Myocyte (in vitro differentiated cells): ENCODE data around the gene KDM5A. TPM values are rescaled to one million over a fixed set of nuclear protein-coding genes. Genes with fewer than 3 reads are reported as not detected.
A peak's percentile ranks its signal among the peaks of the same experiment; 100 is the strongest.

Experiments used
- DNase-seq: peaks from one replicate; pipeline ENCODE4 v3.0.0-alpha.2; 2012; ENCODE audit warnings: low read depth
- total RNA-seq: library from RNA; depleted of rRNA; stranded (reverse); fragments of >200 nt; gene quantifications from 2 replicates; pipeline ENCODE4 v1.2.3, GENCODE V29; 2014

Gene KDM5A
- total RNA-seq, 1 donor from 2014 or later, result 35.1 TPM

DNA sequence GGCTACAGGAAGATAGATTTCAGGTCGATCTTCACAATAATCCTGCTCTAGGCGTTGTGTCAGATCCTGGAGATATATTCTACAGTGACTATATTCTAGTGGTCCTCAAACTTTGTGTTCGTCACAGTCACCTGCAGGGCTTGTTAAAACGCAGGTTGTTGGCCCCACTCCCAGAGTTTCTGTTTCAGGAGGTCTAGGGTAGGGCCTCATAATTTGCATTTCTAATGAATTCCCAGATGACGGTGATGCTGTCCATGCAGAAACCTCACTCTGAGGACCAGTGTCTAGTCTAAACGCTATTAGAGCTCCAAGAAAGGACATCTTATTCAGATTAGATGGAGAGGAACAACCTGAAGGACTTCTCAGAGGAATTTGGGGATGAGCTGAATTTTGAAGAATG, 113.3 kb downstream of the KDM5A start:
- no peak for DNase-seq

DNA sequence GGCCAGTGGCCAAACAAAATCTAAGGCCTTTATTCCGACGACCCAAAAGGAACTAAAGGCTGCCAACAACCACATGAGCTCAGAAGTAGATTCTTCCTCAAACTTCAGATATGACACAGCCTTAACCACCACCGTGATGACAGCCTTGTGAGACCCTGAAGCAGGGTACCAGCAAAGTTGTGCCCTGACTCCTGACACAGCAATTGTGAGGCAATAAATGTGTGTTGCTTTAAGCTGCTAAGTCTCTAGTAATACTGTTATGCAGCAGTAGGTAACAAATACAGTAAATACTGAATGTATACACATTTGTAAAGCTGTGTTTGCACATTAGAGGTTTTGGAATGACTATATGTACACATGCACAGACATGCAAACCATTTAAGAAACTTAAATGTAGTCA, 115.7 kb downstream of the KDM5A start:
- no peak for DNase-seq

DNA sequence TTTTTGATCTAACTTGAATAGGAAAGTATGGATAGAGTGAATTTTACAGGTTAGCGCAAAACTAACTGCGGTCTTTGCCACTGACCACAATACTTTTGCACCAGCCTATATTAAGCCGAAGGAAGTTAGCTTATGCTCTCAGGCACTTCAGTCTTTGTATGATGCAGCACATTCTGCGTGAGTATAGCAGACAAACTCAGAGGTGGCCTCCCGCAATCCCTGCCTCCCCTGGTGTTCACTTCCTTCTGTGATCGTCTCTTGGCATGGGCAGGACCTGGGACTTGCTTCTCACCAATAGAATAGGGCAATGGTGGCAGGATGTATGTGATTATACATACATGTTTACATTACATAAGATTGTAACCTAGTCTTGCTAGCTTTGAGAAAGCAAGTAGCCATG, 116.2 kb downstream of the KDM5A start:
- DNase-seq, result no peak

DNA sequence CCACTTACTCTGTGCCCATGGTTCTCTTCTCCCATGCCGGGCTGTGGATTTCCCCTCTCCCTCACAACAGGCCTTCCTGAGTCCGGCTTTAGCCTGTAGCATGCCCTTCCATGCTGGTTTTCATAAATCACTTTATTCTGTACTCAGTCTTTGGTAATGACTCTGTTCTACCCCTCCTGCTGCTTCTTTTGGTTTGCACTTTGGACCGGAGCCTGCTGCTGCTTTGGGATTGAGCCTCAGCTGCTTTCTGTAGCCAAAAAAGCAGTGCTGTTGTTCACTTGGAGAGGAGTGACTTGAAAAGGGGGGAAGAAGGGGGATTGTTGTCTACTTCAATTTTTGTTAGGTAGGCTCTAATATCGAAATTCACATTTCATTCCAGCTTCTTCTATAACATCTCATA, 118.0 kb downstream of the KDM5A start:
- DNase-seq, result peak; percentile 24

DNA sequence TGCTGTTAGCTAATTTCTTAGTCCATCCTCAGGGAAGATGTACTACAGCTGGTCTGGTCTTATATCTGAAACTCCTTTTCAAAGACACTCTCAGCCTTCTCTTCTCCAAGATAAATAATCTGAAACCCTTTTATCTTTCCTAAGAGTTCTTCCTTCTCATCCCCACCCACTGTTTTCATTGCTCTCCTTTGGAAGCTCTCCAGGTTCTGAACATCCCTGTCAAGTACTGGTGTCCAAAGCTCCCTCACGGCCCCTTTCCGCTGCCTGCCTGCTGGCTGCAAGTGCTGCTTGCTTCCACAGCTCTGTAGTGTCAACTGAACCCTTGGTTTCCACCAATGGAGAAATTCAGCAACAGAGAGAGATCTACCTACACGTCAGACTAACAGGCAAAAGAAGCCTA, 119.9 kb downstream of the KDM5A start:
- no peak for DNase-seq

DNA sequence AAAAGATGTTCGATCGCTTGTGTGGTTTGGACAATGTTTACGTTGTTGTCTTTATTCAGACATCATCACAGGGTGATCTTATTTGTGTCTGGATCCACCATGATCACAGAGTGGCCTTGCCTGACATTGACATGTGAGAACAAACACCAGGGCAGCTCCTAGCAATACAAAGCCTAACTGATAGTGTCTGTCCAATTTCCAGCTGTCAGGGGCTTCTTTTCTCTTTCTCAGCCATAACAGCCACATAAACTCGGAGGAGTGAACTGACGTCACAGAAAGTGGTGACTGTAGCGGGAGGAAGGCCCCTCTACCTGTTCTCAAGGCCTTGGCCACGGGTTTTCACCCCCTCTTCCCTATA, 120.7 kb downstream of the KDM5A start:
- DNase-seq, result no peak

DNA sequence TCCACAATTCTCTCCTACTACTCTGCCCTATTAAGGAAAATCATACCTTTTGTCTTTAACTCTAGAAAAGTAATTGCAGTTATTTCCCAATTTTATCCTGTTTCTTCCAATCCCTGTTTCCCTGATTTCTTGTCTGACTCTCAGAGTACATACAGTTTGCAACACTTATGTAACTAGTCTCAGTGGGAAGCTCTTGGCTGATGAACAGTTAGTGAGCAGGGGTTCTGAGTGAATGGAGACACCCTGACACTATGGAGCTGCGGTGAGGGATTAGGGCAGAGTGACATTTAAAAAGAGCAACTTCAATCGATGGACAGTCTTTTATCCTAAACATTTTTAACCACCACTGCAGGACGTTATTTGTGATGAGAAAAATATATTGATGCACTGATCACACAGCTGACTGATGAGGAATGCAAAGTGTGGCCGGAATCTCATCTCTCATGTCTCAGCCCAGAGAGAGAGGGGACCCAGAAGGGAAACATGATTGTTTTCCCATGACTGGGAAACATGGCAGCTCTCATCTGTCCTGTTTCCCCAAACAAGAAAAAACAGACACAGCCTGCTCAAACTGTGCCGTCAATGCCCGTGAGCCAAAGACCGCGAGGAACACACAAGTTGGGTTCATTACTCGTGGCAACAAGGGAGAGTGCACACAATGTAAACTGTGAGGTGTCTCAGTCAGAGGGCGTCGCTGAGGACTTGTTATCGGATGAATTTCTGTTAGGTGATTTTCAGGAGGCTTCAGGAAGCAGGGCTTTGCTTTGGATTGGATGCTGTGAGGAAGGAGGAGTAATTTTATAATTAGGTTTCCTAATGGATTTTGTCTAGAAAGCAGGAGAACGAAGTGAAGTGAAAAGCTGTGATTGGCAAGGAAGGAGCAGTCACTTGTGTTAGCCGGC, 121.3 kb downstream of the KDM5A start:
- DNase-seq, result no peak

DNA sequence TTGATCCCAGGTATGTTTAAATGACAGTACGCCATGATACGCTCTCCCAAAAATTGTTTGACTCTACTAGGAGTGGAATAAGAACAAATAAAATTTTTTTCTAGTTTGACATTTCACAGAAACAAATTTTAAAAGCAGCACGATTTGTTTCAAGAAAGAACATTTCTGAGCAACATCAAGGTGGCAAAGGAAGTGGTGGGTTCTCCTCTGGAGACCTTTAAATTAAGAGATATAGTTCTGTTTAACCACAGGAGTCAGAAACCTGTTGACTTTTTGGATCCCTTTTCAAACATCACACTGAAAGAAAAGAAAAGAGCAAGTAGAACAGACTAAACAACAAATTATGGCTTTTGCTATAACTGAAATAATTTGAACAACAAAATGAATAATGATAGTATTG, 124.0 kb downstream of the KDM5A start:
- no peak for DNase-seq

DNA sequence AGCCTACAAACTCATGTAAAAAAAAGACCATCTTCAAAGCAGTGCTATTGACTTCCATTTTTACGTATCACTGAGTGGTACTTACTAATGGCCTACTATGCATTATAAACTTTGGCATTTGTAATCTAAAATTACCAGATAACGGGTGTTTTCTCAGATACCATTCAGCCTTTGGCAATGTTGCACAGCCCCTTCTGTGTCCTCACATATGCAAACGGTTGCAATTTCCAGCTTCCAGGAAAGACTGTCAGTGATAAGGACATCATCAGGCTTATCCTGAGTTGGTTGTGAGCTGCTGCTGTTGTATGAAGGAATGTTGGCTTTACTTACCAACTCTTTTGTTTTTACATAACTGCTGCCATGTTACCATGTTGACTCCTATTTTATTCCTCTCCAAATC, 124.9 kb downstream of the KDM5A start:
- no peak for DNase-seq

DNA sequence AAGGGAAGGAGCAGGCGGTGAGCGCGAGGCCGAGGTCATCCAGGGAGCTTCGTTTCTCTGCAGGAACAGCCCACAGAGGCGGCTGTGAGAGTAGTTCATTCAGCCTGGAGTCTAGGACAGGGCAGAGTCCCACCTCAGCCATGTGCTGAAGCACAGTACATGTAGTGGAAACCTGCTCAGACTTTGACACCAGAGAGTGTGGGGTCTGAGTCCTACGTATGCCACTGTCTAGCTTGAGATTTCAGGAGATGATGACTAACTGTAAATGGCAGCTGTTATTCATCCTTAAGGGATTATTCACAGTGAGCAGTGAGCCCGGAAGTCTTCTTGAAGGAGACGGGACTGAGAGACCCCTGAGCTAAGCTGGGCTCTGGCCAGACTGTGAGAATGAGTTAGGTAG, 125.5 kb downstream of the KDM5A start:
- peak; percentile 35 for DNase-seq

DNA sequence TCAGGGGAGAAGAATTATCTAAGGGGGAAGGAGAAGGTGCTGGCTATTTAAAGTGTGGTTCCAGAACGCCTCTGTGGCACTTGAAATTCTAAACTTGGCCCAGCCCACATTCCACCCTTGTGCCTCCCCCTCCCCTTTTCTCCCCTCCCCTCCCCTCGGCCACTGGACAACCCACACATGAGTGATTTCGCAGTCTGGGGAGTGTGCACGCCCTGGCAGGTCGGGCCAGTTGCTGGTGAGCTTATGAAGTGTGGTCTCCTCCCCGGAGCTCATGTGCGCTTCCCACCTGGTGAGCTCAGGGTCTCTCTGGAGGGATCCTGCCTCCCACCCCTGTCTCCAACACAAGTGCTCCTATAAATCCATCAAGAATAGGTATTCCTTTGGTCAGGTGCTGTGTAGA, 126.3 kb downstream of the KDM5A start, which contains the start of gene SLC6A13:
SLC6A13 (minus strand) TSS at position 20 of the 400 bp plus-strand sequence. CDS start 2,784 bp downstream, outside the sequence.
- peak; percentile 71 for DNase-seq

DNA sequence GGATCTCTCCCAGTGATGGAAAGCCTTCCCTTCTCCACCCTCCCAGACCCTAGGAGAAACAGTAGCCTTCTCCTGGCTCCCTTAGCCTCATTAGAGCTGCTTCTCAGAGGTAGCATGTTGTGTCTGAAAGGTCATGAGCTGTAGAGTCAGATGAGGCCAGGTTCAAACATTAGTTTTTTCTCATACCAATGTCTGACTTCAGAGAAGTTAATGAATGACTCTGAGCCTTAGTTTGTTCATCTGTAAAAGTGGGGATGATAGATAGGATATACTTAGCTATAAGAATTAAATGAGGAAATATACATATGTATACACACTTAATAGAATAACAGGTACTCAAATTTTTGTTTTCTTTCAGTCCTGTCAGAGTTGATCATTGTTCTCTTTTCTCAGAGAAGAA, 127.0 kb downstream of the KDM5A start:
- DNase-seq, result no peak

DNA sequence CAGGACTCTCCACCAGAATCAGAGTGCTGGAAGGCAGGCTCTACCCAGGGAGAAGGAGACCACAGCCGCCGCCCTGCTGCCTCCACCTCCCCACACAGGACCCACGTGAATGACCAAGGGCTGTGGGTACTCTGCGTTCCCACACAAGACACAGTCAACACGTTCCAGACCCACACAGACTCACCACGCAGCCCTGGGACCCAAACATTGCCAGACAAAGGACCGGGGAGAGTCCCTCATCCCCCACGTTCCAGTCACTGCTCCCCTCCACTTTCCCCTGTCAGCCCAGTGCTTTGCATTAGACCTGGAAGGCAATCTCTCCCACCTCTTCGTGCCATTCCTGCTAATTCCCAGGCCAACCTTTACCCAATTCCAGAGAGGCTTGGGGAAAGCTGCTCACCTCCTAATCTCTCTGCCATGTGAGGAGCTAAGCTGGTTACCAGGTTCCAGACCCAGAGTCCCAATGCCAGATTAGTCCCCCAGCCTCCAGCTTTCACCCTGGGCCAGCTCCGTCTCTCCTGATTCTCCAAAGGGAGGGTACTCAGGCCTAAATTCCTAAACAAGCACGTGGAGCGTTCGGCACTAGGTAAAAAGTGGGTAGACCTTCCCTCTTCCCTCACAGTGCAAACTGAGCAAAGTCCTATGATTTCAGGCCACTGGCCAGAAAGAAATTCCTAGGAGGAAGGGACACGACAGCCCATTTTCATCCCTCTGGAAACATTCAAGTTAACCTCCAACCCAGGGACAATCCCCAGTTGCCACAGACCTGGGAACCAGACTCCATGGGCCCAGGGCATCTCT, 131.4 kb downstream of the KDM5A start:
- no peak for DNase-seq

DNA sequence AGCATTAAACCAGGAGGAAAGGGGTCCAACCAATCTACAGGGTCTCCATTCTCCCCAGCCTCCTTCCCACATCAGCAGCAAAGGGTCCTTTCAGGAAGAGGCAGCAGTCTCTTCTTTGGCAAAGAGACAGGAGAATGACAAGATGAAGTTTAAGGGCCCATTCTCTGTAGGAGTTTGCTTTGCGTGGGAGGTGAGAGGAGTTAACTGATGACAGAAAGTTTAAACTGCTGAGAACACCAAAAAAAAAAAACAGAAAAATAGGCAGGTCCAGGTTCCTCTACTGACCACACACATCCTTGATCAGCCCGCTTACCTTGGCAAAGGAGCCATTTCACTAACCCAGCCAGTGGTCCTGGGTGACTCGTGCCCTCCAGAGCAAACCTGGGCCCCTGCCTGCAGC, 132.2 kb downstream of the KDM5A start:
- no peak for DNase-seq

DNA sequence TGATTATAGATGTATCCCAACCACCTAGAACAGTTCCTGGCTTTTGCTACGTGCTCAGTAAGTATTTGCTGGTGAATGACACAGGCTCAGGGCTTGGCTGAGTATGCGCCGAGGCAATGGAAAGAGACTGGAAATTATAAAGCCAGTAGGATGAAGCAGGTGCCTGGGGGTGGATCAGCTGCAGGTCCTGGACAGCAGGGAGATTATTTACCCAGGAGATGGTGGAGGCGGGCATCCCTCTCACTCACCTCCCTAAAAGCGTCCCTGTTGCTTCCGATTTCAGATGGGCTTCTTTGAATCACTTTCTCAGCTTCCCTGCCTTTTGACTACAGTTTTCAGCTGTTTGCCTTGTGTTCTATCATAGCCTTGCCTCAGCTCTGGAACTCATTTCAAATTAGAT, 132.9 kb downstream of the KDM5A start:
- no peak for DNase-seq

DNA sequence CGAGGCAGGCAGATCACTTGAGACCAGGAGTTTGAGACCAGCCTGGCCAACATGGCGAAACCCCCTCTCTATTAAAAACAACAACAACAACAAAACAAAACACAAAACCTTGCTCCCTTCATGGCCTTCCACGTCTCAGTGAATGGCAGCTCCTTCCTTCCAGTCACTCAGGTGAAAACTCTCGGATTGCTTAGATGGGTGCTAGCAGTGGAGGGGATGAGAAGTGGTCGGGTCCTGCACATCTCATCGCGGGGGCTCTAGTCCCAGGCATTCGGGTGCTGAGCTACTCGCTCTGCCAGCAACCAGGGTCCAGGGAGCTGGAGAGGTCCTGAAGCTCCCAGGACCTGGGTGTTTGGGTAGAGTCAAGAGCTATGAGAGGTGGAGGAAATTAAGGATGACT, 134.2 kb downstream of the KDM5A start:
- no peak for DNase-seq

DNA sequence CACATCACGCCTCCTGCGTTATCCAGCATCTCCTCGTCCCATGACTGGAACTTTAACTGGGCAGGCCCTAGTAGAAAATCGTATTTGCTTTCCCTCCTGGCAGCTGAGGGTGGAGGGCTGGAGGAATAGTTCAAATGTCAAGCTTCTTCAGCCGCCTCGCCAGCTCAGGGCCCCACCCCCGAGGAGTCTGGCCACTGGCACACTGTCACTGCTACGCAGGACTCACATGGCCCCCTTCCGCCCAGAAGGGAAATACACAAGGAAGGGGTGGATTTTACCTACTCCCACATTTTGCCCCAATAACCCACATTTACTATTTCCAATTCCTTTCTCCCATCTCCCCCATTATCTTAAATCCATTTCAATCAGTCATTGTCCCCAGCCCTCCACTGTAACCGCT, 135.1 kb downstream of the KDM5A start:
- DNase-seq, result no peak

DNA sequence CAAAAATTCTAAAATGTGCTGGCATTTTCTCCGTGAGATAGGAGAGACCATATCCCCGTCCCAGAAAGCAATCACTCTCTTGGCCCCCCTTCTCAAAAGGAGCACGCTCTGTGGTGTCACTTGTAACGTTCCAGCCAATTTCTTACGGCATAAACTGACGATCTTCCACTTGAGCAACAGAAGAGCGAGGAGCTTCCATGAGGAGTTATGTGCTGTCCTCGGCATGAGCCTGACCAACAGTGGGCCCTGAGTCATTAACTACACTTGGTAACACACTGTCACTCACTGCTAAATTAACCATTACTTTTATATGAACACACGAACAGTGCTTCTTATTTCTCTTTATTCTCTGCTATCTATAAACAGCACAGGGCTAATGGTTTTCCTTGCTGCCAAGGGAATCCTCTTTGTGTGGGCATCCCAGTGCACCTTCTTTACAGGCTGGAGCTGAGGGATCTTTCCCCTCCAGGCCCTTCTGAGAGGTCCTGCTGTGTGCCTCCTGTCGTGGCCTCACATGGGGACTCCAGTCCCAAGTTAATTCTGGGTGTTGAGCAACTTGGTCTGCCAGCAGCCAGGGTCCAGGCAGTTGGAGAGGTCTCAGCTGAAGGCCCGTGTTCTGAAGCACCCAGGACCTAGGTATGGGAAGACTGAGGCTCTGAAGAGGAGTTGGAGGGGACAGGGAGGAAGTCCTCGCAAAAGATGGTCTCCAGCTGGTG, 135.8 kb downstream of the KDM5A start:
- DNase-seq, result no peak

DNA sequence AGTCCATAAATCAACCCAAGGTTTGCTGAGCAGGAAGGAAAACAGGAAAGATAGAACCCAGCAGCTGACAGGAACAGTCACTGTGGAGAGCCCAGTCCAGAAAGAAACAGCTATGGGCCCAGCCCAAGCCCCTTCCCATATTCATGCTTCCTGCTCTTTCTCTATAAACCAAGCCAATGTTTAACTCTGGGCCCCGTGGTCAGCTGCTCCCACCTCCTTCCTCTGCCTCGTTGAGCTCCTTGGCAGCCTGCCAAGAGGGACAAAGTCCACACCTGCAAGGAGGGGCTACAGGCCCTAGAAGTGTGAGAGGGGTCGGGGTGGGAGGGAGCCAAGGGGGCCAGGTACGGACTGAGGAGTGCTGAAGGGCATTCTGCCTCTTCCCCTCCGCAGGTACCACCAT, 136.5 kb downstream of the KDM5A start:
- DNase-seq, result no peak

DNA sequence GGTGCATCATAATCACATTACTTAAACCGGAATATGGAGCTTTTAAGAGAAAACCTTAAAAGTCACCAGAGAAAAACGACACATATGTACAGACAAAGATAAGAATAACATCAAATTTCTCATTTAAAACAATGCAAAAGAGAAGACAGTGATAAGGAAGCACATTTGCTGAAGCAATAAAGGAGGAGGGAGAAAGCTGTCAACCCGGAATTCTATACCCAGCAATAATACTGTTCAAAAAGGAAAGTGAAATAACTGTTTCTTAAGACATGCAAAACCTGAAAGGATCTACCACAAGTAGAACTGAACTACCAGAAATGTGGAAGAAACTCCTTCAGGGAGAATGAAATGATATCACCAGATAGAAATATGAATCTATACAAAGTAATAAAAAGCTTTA, 141.8 kb downstream of the KDM5A start:
- DNase-seq, result no peak

DNA sequence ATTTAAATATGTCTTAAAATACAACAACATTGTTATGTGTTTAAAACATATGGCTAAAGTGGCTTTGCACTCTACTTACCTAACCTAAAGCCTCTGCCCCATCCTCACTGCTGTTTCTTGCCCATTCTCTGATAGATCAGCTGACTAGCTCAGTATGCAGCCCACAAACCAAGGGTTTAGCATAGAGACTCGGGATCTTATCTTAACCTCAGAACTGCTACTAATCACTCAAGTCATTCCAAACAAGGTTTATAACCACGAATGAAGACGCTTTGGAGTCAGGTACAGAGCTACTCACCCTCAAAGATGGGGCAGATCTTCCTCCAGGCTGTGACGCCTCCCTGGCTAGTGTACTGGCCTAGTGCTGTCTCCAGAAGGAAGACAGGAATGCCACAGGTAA, 145.7 kb downstream of the KDM5A start:
- DNase-seq, result no peak

DNA sequence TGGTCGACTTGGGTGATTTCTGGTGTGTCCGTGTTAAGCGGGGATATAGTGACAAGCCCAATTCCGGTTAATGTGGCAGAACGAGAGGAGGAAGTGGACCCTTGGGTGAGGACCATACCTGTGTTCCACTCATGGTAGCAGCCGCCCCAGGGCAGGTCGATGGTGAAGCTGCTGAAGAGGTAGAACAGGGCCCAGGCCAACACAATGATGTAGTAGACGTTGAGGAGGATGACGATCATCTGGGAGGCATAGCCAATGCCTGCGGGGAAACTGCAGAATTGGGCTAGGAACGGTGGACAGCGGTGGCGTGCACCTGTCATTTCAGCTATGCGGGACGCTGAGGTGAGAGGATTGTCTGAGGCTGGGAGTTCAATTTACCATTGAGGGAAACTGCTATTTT, 146.6 kb downstream of the KDM5A start:
- DNase-seq, result no peak
